ENCODE data around the gene REEP3. TPM values are rescaled to one million over a fixed set of nuclear protein-coding genes. Genes with fewer than 3 reads are reported as not detected.

Gene REEP3
- total and polyA plus RNA-seq, 2 of the 4 experiments (the other 2 are of a cell fraction), result 11.7 to 28.9 TPM

DNA sequence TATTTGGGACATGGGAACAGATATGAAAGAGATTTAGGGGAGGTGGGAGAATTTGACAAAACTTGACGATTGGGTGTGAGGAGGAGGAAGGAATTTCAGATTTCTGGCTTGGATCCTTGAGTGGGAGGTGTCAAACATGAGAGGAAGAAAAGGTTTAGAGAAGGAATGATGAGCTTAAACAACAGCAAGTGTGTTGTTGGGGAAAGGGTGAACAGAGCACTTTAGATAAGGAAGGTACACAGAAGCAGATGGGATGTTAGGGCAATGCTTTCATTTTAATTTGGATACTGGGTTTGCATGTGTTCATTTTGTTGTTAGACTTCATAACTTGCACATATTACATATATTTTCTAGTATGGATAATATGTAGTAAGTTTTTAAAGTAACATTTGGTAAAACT lies 23.2 kb downstream of the REEP3 start:
- dilution Hi-C loops (cut with HindIII; ENCODE audit: low sequenced_read_pairs, unreplicated experiment), result no loop called here
- no peak overlapping the region for H3K56ac ChIP-seq (ENCODE audit: extremely low read depth, insufficient read depth, low read length)
- peaks cover 10 to 39% of the 10 kb centered on the region in 2 experiments for H3K79me1 ChIP-seq (ENCODE audit: low read depth in 1 of 2, low read length in 2 of 2)
- no peak overlapping the region for H2BK5ac ChIP-seq (ENCODE audit: low read depth, low read length, poor library complexity, severe bottlenecking)
- intact Hi-C loops (cut with micrococcal nuclease), result no loop called here
- H3K4me2 ChIP-seq (ENCODE audit: low read depth, low read length), result no peak overlapping the region
- H3K18ac ChIP-seq (ENCODE audit: low read depth, low read length), result no peak overlapping the region
- H3K36me3 ChIP-seq (ENCODE audit: control insufficient read depth, insufficient read depth, low read length), result no peaks in the 10 kb centered on the region; the same call in 1 of the 2 replicates
- 63% methylated on average over 1 of the region's 1 CpG; no CpG with 5 or more reads in 1 of the 2 experiments for WGBS, 2 experiments (ENCODE audit: extremely low coverage in 2 of 2, insufficient read length in 1 of 2)
- BruUV-seq (replicated peaks), result no TSS peak
- POLR2A ChIA-PET (ENCODE audit: unreplicated experiment), result no interaction called here
- no peaks in the 10 kb centered on the region for H3K27me3 ChIP-seq (ENCODE audit: control insufficient read depth, insufficient read depth, low read length)
- H3K27ac ChIP-seq (ENCODE audit: insufficient read depth, low read length), result no peak overlapping the region
- H3K9ac ChIP-seq (ENCODE audit: low read depth, low read length), result no peak overlapping the region
- no peak overlapping the region for H4K5ac ChIP-seq (ENCODE audit: low read depth, low read length)
- no peaks in the 10 kb centered on the region for H3K9me3 ChIP-seq (ENCODE audit: control insufficient read depth, insufficient read depth, low read length)
- peak overlapping the region in 1 of 2 experiments; percentile 19; a peak in 1 of 4 replicates for H4K8ac ChIP-seq (ENCODE audit: low read depth in 2 of 2, low read length in 2 of 2)
- H4K91ac ChIP-seq (ENCODE audit: insufficient read depth, low read depth, low read length), result no peak overlapping the region
- H2BK120ac ChIP-seq (ENCODE audit: low read depth, low read length), result no peak overlapping the region
- no peak overlapping the region for H2BK15ac ChIP-seq (ENCODE audit: low read depth, low read length)
- CTCF ChIA-PET, result no interaction called here
- DNase-seq, result no peak
- H2AFZ ChIP-seq (replicated peaks; ENCODE audit: low read length, poor library complexity), result no peak overlapping the region
- H3K4me3 ChIP-seq (ENCODE audit: insufficient read depth, low read depth, low read length), result no peak overlapping the region
- H2AK5ac ChIP-seq (ENCODE audit: low read depth, low read length), result no peak overlapping the region
- H3K9me1 ChIP-seq (ENCODE audit: insufficient read depth, low read length), result peaks cover 6% of the 10 kb centered on the region; the same call in 1 of the 2 replicates
- H3K4ac ChIP-seq (ENCODE audit: low read depth, low read length), result no peak overlapping the region
- no peak for ATAC-seq (ENCODE audit: low read depth)
- peak overlapping the region; percentile 29; the same call in 1 of the 2 replicates for H3K23ac ChIP-seq (ENCODE audit: low read depth, low read length)
- H3K14ac ChIP-seq (replicated peaks; ENCODE audit: low read depth, low read length), result peak overlapping the region; percentile 41; the same call in 1 of the 2 replicates
- no peaks in the 10 kb centered on the region; the same call in 1 of the 2 replicates for H3K4me1 ChIP-seq (ENCODE audit: control insufficient read depth, insufficient read depth, low read length)
- peaks cover 3% of the 10 kb centered on the region; the same call in 1 of the 2 replicates for H4K20me1 ChIP-seq (ENCODE audit: insufficient read depth, low read length)
- no peak overlapping the region for H2AK9ac ChIP-seq (replicated peaks; ENCODE audit: low read depth, low read length, poor library complexity)
- TF ChIP-seq FOS (IDR thresholded peaks at IDR 0.05; ENCODE audit: low read depth, low read length) (no peak), MXI1 (IDR thresholded peaks at IDR 0.05; ENCODE audit: borderline replicate concordance, low read depth, low read length) (no peak), RAD21 (IDR thresholded peaks at IDR 0.05; ENCODE audit: low read length) (no peak), RCOR1 (IDR thresholded peaks at IDR 0.05; ENCODE audit: insufficient replicate concordance, low read length) (no peak), SMC3 (IDR thresholded peaks at IDR 0.05; ENCODE audit: low read depth, low read length) (no peak), MAFK (IDR thresholded peaks at IDR 0.05; ENCODE audit: low read depth, low read length) (no peak), BHLHE40 (IDR thresholded peaks at IDR 0.05; ENCODE audit: low read depth, low read length) (no peak)
- TF ChIP-seq, protein P1, sequence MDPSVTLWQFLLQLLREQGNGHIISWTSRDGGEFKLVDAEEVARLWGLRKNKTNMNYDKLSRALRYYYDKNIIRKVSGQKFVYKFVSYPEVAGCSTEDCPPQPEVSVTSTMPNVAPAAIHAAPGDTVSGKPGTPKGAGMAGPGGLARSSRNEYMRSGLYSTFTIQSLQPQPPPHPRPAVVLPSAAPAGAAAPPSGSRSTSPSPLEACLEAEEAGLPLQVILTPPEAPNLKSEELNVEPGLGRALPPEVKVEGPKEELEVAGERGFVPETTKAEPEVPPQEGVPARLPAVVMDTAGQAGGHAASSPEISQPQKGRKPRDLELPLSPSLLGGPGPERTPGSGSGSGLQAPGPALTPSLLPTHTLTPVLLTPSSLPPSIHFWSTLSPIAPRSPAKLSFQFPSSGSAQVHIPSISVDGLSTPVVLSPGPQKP (IDR thresholded peaks at IDR 0.05; ENCODE audit: borderline replicate concordance, low read depth, low read length), result no peak
- in situ Hi-C loops (cut with MboI; ENCODE audit: low sequenced_read_pairs), result no loop called here
- no peak overlapping the region for H2BK20ac ChIP-seq (ENCODE audit: low read depth, low read length)

All from IMR-90 (cell line).